HG03520 (cell line): Measurements from ENCODE around the gene DENND2D.
"Not testable (repeated sequence)": the region's sequence is repeated elsewhere in the genome, so short reads cannot be mapped to it uniquely, and the experiment has no call there.

Experiments used
- ATAC-seq: cut with Tn5 transposase; IDR thresholded peaks from one replicate; pipeline ENCODE4 v1.9.1; 2021; ENCODE audit warnings: mild to moderate bottlenecking, moderate library complexity; ENCODE audit not compliant: unreplicated experiment

DENND2D gene

DNA sequence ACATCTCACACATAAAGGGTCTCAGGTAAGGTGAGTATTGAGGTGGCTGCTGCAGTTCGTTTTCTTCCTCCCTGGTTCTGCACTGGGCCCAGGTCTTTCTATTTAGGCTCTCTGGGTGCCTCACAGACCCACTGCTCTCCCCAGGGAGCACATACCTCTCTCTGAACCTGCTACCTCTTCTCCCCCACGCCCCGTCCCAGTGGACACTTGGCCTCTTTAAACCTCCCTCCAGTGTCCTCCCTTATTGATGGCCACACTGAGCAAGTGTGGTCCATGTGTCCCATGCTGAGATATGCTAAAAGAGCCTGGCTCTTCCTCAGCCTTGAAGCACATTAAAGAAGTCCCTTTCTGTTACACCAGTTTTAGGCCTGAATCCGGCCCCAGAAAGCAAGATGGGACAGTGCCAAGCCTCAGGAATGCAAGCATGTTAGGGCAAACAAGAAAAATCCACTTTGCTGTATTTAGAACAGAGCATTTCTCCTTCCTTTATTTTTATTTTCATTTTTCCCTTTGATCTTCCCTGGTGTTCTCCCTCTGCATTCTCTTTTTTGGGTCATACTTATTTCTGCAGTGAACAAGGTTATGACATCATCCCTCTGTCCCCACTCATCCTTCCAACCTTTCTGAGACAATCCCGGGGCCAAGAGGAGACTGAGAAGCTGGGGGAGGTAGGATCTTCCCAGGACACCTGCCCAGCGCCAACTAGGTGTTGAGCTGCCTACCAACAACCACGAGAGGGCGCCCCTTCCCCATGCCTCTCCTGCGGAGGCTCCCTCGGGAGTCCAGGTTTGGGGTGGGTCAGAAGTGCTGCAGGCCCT, 22.1 kb upstream of the DENND2D start:
- peak; percentile 1 for ATAC-seq

GRCh38 chr1:111221633-111222291, 21.3 kb upstream of the DENND2D start:
- ATAC-seq: peak; percentile 57

DNA sequence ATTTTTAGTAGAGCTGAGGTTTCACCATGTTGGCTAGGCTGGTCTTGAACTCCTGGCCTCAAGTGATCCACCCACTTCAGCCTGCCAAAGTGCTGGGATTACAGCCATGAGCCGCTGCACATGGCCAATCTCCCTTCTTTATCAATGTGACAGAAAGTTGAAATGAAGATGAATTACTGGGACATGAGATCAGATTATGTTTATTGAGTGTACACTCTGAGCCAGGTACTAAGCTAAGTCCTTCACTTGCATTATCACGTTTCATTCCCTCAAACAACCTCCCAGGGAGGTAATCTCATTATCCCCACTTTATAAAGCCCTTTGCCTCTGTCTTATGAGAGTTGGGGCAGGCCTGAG, 20.8 kb upstream of the DENND2D start:
- ATAC-seq: no peak

- no peak for ATAC-seq
Observed at GRCh38 chr1:111220302-111220890, 19.9 kb upstream of the DENND2D start.

- ATAC-seq: peak; percentile 21
Observed at GRCh38 chr1:111219557-111220286, 19.3 kb upstream of the DENND2D start.

DNA sequence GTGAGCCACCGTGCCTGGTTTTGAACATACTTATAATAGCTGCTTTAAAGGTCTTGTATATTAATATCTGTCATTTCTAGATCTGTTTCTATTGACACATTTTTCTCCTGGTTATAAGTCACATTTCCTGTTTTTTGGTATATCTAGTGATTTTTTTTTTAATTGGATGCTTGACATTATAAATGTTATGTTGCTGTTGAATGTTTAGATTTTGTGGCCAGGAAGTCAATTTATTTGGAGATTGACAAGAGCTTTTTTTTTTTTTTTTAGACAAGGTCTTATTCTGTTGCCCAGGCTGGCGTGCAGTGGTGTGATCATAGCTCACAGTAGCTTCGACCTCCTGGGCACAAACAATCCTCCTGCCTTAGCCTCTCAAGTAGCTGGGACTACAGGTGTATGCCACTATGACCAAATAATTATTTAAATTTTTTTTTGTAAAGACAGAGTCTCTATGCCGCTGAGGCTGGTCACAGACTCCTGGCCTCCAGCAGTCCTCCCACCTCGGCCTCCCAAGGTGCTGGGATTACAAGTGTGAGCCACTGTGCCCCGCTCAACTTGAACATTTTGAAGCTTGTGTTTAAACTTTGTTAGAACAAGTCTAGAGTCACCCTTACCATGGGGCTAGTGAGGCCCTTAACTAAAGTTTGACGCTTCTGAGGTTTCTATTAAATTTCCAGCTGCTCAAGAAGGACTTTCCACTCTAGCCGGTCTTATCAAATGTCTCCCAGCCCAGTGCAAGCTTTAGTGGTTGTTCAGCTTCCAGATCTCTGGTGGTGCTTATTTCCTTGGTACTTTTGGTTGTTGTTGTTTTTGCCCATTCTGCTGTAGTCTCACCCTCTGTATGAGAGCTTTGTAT, 18.5 kb upstream of the DENND2D start:
- no peak for ATAC-seq

- ATAC-seq: no peak
Observed at GRCh38 chr1:111217183-111217910, 16.9 kb upstream of the DENND2D start.

DNA sequence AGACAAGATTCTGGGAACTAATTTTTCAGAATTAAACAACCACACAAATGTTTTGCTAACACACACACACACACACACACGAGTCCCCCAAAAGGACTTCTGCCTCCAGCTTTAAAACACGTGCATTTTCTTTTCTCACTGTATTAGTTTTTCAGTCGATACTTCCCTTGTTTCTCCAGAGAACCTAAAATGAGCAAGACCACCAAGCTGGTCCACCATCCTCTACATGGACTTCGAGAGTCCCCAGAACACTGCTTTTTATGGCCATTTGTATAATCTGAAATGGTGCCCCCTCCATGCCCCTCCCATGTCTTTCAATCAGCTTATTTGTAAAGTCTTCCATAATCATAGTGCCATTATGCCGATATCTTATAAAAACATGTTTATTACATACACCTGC, 16.3 kb upstream of the DENND2D start:
- ATAC-seq: no peak

DNA sequence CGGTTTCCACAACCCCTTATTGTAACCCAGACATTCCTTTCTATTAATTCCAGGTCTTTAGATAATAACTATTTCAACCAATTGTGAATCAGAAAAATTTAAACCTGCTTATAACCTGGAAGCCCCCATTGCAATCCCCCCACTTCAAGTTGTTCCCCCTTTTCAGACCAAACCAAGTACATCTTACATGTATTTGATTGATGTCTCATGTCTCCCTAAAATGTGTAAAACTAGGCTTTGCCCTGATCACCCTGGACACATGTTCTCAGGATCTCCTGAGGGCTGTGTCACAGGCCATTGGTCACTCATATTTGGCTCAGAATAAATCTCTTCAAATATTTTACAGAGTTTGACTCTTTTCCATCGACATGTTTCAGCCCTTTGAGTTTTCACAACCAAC, 14.8 kb upstream of the DENND2D start:
- ATAC-seq: not testable (repeated sequence)

DNA sequence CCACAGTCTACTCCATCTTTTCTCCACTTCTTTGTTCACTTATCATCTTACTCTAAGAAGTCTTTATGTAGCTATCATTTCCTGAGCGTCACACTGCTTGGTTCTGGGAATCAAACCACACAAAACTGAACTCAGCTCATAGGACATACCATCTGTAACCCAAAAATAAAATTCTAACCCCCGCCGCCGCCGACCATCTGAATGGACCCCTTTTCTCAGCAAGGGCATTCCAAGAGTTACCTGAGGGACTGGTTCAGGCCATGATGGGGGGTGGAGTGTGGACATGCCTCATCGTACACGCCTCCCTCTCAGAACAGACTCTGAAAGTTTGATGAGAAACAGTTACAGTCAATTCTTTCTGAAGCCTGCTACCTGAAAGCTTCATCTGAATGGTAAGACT, 14.4 kb upstream of the DENND2D start:
- ATAC-seq: no peak

- ATAC-seq: no peak
Observed at GRCh38 chr1:111214074-111214801, 13.8 kb upstream of the DENND2D start.

GRCh38 chr1:111213412-111213811, 13.0 kb upstream of the DENND2D start:
- no peak for ATAC-seq

- ATAC-seq: no peak
Observed at GRCh38 chr1:111212634-111213335, 12.3 kb upstream of the DENND2D start.

DNA sequence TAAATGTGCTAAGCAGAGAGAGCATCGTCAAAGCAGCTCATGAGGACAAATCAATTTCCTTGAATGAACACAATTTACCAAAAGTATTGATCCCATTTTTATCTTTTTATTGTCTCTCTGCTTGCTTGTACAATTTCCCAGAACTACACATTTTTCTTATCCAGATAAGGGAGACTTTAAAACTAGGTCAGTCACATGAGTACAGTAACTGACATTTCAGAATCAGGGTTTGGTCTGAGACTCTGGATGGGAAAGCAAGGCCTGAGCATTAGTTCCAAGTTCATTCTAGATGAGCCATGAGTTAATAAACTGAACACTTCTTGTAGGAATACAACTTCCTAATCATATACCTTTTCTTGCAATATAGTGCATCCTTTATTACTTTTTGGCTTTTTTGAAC, 11.5 kb upstream of the DENND2D start:
- no peak for ATAC-seq

GRCh38 chr1:111209622-111210021, 9.2 kb upstream of the DENND2D start:
- no peak for ATAC-seq

DNA sequence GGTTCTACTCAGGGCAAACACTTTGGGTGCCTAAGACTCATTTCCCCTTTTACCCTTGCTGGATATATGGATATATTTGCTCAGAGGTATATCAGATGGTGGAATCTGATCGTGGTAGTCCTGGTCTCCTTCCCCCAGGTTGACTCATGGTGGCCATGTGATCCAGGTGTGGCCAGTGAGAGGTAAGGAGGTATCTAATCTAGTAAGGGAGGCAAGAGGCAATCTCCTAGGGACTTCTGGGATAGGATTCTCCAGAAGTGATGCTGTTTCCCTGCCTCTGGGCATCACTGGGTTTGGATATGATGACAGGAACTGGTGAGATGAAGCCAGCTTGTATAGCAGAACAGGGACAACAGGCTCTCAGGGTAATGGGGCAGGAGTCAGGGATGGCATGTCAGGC, 8.5 kb upstream of the DENND2D start:
- ATAC-seq: no peak

GRCh38 chr1:111205714-111206050, 5.2 kb upstream of the DENND2D start:
- ATAC-seq: no peak

DNA sequence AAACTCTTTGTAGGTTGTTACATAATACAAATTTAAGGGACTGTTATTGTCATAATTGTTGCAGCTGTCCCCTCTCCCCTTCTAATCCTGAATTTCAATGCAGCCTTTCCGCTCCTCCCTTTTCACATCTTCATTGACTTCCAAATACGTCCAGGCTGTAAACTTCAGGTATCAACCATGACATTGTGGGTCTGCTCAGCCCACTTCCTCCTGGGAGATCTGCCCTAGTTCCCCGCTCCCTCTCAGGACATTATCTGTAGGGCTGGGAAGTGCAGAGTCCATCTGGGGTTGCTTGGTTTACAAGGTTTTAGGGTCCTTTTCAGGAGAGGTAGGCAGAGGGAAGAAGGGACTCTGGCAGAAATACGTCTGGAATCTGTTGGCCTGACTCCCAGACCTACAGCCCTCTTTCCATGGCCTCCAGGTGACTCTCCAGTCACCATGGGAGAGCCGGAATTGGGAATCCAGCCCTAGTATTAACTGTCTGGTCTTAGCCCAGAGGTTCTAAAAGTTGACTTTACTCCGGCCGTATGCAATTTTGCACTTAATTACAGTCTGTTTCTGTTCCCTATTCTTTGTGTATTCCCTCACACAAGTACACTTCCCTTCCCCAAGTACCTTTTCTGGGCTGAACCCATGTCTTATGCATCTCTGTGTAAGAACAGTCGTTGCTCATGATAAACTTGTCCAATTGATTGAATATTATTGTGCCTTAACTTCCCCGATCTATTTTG, 4.7 kb upstream of the DENND2D start:
- ATAC-seq: no peak
